Suprapubic skin (tissue), 4 donors: Measurements from ENCODE around the gene PUM1.

Experiments used
- POLR2A ChIP-seq, 2 donors: fragments of 450-650 bp; IDR thresholded peaks; one replicate each; pipeline ENCODE4 v1.6.1; 2017; ENCODE audit warnings: antibody characterized with exemption in 2 of 2, mild to moderate bottlenecking in 2 of 2, moderate library complexity in 2 of 2
- POLR2AphosphoS5 ChIP-seq, 3 donors: sonication (generic); formaldehyde crosslinking; IDR thresholded peaks; one replicate each; pipeline ENCODE4 v1.6.1; 2017; ENCODE audit warnings: antibody characterized with exemption in 3 of 3
- TF ChIP-seq, protein P1 (sequence below), 2 donors: fragments of 200-600 bp in 1 of 2; fragments of 450-650 bp in 1 of 2; sonication (generic) in 1 of 2; IDR thresholded peaks; one replicate each; pipeline ENCODE4 v1.5.1; 2016 to 2019; ENCODE audit warnings: antibody characterized with exemption in 2 of 2, mild to moderate bottlenecking in 1 of 2, moderate library complexity in 1 of 2

DNA sequence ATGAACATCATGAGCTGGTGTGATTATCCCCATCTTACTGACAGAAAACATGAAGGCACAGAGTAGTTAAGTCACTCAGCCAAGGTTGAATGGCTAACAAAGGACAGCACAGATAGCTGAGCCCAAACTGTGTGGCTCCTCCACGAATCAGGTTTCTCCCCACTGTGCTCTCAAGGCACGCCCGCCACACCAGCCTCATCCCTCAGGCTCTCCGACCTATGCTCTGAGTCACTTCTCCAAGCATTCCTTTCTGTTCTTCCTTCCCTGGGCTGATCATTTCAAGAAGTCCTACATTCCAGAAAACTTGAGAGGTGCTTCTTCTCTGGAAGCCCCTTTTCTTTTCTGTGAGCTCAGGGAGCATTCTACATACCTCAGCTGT is 131.7 kb downstream of the PUM1 start:
- TF ChIP-seq POLR2A (IDR thresholded peaks at IDR 0.05): no peak
- TF ChIP-seq POLR2AphosphoS5 (IDR thresholded peaks at IDR 0.05): no peak
- TF ChIP-seq, protein P1, sequence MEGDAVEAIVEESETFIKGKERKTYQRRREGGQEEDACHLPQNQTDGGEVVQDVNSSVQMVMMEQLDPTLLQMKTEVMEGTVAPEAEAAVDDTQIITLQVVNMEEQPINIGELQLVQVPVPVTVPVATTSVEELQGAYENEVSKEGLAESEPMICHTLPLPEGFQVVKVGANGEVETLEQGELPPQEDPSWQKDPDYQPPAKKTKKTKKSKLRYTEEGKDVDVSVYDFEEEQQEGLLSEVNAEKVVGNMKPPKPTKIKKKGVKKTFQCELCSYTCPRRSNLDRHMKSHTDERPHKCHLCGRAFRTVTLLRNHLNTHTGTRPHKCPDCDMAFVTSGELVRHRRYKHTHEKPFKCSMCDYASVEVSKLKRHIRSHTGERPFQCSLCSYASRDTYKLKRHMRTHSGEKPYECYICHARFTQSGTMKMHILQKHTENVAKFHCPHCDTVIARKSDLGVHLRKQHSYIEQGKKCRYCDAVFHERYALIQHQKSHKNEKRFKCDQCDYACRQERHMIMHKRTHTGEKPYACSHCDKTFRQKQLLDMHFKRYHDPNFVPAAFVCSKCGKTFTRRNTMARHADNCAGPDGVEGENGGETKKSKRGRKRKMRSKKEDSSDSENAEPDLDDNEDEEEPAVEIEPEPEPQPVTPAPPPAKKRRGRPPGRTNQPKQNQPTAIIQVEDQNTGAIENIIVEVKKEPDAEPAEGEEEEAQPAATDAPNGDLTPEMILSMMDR (IDR thresholded peaks at IDR 0.05): no peak
